HG03175 (cell line): ENCODE measurements around the gene TMEM127.
A peak's percentile ranks its signal among the peaks of the same experiment; 100 is the strongest.

ENCODE experiments used
- ATAC-seq: cut with Tn5 transposase; IDR thresholded peaks from one replicate; pipeline ENCODE4 v1.9.1; 2021; ENCODE audit warnings: mild to moderate bottlenecking, moderate library complexity; ENCODE audit not compliant: unreplicated experiment

The TMEM127 gene

GRCh38 chr2:96208143-96209010 is 57.4 kb downstream of the TMEM127 start, which contains the start of gene STARD7:
STARD7 (minus strand) TSS chr2:96208827; CDS start chr2:96208434, 393 bp downstream.
- peak; percentile 89 for ATAC-seq

DNA sequence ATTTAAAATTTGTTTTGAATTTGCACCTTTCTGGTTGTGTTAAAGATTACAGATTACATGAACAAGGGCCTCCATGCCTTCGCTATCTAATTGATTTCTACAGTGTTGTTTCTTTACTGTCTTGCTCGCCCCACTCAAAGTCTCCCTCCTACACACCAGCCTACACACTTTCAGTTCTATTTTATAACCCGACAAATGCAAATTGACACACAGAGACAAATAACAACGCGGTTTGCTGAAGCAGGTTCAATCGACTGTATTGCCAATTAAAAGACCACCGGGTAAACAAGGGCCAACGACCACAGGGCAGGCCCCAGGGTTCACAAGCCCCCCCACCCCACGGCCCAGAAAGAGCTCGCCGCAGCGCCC is 58.0 kb downstream of the TMEM127 start:
- ATAC-seq: no peak

GRCh38 chr2:96207073-96207773 is 58.6 kb downstream of the TMEM127 start:
- ATAC-seq: no peak

DNA sequence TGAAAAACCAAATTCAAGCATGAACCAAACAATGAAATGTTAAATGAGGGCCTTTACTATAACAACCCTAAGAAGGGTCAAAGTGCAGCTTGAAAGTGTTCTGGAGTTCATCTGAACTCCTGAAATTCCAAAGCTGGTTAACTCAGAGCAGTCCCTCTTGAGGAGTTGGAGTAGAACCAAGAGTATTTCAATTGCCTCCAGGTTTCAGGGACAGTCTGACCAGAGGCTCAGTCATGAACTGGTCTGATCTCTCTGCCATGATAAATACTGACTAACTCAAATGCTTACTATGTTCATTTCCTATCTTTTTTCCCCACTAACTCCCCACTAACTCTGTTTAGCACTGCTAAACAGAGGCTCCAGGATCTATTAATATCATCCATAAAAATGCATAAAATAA is 59.9 kb downstream of the TMEM127 start:
- ATAC-seq: no peak

GRCh38 chr2:96204836-96205624 is 60.8 kb downstream of the TMEM127 start:
- no peak for ATAC-seq

GRCh38 chr2:96203130-96204028 is 62.4 kb downstream of the TMEM127 start:
- ATAC-seq: no peak

DNA sequence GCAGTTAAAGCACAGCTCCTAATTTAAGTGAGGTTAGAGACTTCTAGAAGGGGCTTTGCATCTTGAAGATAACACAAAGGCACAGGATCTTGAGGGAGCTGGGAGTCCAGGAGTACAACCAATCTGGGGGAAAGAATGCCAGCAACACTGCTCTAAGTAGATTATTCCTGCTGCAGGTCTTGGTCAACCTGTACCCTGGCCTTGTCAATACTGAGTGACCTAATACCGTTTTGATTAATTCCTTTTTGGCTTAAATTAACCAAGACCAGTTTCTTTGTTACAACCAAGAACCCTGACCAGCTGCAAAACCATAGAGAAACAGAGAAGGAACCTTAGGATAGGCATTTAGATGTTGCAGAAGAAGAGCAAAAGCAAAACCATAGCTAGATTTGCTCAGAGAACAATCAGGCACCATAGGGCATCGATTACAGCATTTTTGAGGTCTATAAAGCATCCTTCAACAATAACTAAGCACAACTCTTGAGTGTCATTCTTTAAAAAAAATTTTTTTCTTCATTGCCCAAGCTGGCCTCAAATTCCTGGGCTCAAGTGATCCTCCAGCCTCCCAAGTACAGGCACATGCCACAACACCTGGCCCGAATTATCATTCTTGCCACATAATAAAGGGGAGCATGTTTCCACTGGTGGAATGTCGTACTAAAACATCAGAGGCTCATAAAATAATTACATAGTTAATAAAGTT is 63.5 kb downstream of the TMEM127 start:
- no peak for ATAC-seq

GRCh38 chr2:96201338-96201737 is 64.5 kb downstream of the TMEM127 start:
- no peak for ATAC-seq

- no peak for ATAC-seq
Measured at GRCh38 chr2:96198921-96199320, 66.9 kb downstream of the TMEM127 start.
